Neutrophil (primary cell): ENCODE results near the gene TMEM217.
"Not testable (repeated sequence)": the region's sequence is repeated elsewhere in the genome, so short reads cannot be mapped to it uniquely, and the experiment has no call there.

Source experiments
- H3K27ac ChIP-seq: fragments of 200-600 bp; sonication (generic); 2 replicates; pipeline ENCODE4 v1.5.1; 2016; ENCODE audit warnings: mild to moderate bottlenecking, moderate library complexity
- H3K27me3 ChIP-seq: fragments of 200-600 bp; sonication (generic); 2 replicates; pipeline ENCODE4 v1.6.0; 2016; ENCODE audit warnings: mild to moderate bottlenecking
- H3K36me3 ChIP-seq: fragments of 200-600 bp; sonication (generic); 2 replicates; pipeline ENCODE4 v1.5.1; 2017
- H3K4me1 ChIP-seq, 2 experiments: fragments of 200-600 bp in 1 of 2; sonication (generic) in 1 of 2; 1 replicate in 1 of 2; 2 replicates in 1 of 2; pipeline versions ENCODE4 v1.5.1 to v1.6.1; 2013 to 2016; ENCODE audit warnings: low read depth in 1 of 2, low read length in 1 of 2, mild to moderate bottlenecking in 1 of 2, moderate library complexity in 1 of 2; ENCODE audit not compliant: control insufficient read depth in 1 of 2, insufficient read depth in 1 of 2
- H3K4me3 ChIP-seq, 2 experiments: fragments of 200-600 bp in 1 of 2; sonication (generic) in 1 of 2; 1 replicate in 1 of 2; 2 replicates in 1 of 2; pipeline ENCODE4 v1.5.1; 2013 to 2016; ENCODE audit warnings: low read depth in 1 of 2, low read length in 1 of 2, mild to moderate bottlenecking in 1 of 2, moderate library complexity in 1 of 2
- H3K9me3 ChIP-seq: fragments of 200-600 bp; sonication (generic); 2 replicates; pipeline ENCODE4 v1.5.1; 2016
- CTCF ChIP-seq: fragments of 200-600 bp; sonication (generic); IDR thresholded peaks from 2 replicates; pipeline ENCODE4 v1.5.1; 2016; ENCODE audit warnings: antibody characterized with exemption

TMEM217 gene

GRCh38 chr6:37257634-37258404 lies at the start of gene TMEM217, which contains the start of gene TBC1D22B:
Gene TMEM217 (minus strand): TSS chr6:37258144. CDS start chr6:37219030, 39,114 bp downstream.
Gene TBC1D22B (plus strand): TSS chr6:37257772. CDS start chr6:37257918, 146 bp downstream.
- H3K27me3 ChIP-seq = no peaks in the 10 kb centered on the region
- TF ChIP-seq CTCF = no peak
- no peaks in the 10 kb centered on the region for H3K36me3 ChIP-seq
- H3K27ac ChIP-seq = peak within 1 kb of the TSS; percentile 86
- H3K4me3 ChIP-seq = peak within 1 kb of the TSS; percentile 93 to 96
- no peaks in the 10 kb centered on the region for H3K9me3 ChIP-seq
- H3K4me1 ChIP-seq = peaks cover 43 to 44% of the 10 kb centered on the region in 2 experiments

- not testable (repeated sequence) for H3K27me3 ChIP-seq, H3K9me3 ChIP-seq, H3K4me1 ChIP-seq, H3K27ac ChIP-seq, H3K4me3 ChIP-seq
- peaks cover 58% of the 10 kb centered on the region for H3K36me3 ChIP-seq
These were observed 49.5 kb upstream of the TMEM217 start for GRCh38 chr6:37307484-37307883.

DNA sequence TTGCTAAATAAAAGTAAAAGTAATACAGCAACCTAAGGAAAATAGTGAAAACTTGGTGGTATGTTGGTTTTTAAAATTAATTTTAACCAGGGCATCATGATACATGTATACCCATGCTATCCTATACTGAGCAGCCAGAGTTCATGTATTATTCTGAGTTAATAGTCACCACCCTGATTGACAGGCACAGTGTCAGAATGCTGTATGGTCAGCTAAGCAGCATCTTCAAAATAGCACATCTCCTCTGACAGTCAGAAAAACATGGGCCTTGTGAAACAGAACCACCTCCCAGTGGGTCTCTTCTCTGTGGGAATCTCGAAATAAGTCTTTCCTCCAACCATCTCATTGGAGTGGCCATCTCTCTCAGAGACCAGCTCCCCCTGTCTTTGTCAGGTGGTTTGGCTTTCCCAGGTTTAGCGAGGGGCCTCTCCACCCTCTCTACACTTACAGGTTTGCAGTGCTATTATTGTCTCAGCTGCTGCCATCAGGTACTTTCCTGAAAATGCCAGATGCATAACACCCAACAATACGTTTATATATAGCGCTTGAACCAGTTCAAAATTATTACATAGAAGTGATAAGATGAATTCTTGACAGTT lies 48.8 kb upstream of the TMEM217 start:
- Histone ChIP-seq H3K4me3 (no peak overlapping the region), H3K27me3 (no peaks in the 10 kb centered on the region), H3K4me1 (no peaks in the 10 kb centered on the region), H3K27ac (no peak overlapping the region), H3K9me3 (no peaks in the 10 kb centered on the region), H3K36me3 (peaks cover 61% of the 10 kb centered on the region)
- no peak for TF ChIP-seq CTCF

DNA sequence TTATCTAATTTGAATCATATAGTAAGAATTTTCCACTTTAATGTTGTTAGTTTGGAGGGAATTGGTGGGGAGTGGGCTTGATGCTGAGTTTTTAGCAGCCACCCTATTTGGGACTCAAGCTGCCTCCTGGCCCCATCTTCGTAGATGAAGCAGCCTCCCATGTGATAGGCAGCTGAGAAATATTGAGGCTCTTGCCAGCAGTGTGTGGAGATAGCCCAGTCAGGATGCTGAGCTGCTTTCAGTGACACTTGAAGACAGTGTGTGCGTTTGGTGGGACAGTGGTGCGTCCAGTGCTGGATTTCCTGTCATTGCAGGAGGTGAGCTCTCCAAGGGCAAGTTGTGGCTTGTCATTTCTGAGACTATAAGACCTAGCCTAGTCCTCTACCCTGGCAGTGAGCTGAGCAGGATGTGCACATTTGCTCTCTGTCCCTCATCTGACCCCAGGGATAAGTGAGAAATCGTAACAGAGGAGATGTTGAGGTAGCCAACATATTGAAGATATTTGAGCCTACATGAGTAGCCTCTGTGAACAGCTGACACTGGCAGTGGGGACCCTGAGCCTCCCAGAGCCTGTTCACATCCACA lies 48.0 kb upstream of the TMEM217 start:
- Histone ChIP-seq H3K4me3 (no peak overlapping the region), H3K27ac (no peak overlapping the region), H3K9me3 (no peaks in the 10 kb centered on the region), H3K4me1 (no peaks in the 10 kb centered on the region), H3K36me3 (peaks cover 65% of the 10 kb centered on the region), H3K27me3 (no peaks in the 10 kb centered on the region)
- TF ChIP-seq CTCF = no peak

GRCh38 chr6:37304766-37305165 lies 46.8 kb upstream of the TMEM217 start:
- Histone ChIP-seq H3K36me3 (peaks cover 65% of the 10 kb centered on the region), H3K9me3 (no peaks in the 10 kb centered on the region), H3K27ac (no peak overlapping the region), H3K4me3 (no peak overlapping the region), H3K27me3 (no peaks in the 10 kb centered on the region), H3K4me1 (no peaks in the 10 kb centered on the region)
- TF ChIP-seq CTCF = no peak
